Activated T-cell treated with anti-CD3 and anti-CD28 coated beads, Interleukin-2, amount 50 U/mL, for 48 hours (primary cell): Measurements from ENCODE around the gene RNF167.

ENCODE experiments used
- DNase-seq, 2 experiments: peaks; one replicate each; pipeline ENCODE4 v3.0.0-alpha.2; 2020

The RNF167 gene

GRCh38 chr17:4986951-4987766 lies 47.1 kb downstream of the RNF167 start, which contains the start of gene CAMTA2:
CAMTA2 (minus strand) TSS chr17:4987675; CDS start chr17:4986222, 1,453 bp downstream.
- peak; percentile 89 to 92 for DNase-seq

- DNase-seq, result peak in 1 of 2 experiments; percentile 49
These were observed 47.9 kb downstream of the RNF167 start for GRCh38 chr17:4987767-4988567.

- no peak for DNase-seq
These were observed 54.1 kb downstream of the RNF167 start for GRCh38 chr17:4994081-4994595.
